DND-41 (cell line): ENCODE measurements around the gene TBX18.

Source experiments
- CTCF ChIP-seq: IDR thresholded peaks from 2 replicates; pipeline ENCODE4 v1.5.1; 2012; ENCODE audit warnings: borderline replicate concordance, low read length, moderate library complexity, mild to moderate bottlenecking; ENCODE audit not compliant: poor library complexity, severe bottlenecking; ENCODE audit errors: extremely low read depth
- EZH2 ChIP-seq: IDR thresholded peaks from 3 replicates; pipeline ENCODE4 v1.6.1; 2012; ENCODE audit warnings: borderline replicate concordance, low read depth, mild to moderate bottlenecking, moderate library complexity, low read length, inconsistent platforms; ENCODE audit not compliant: severe bottlenecking

- no peak for TF ChIP-seq CTCF
- TF ChIP-seq EZH2 = no peak
These were observed 2.0 kb downstream of the TBX18 start for GRCh38 chr6:84762220-84763002.
